B cell (primary cell): ENCODE measurements around the gene CDKAL1. TPM values are rescaled to one million over a fixed set of nuclear protein-coding genes. Genes with fewer than 3 reads are reported as not detected.

Experiments
- ATAC-seq: fragments of 200-7000 bp; cut with Tn5 transposase; one replicate; pipeline ENCODE4 v1.10.0; 2021; ENCODE audit warnings: low read depth, mild to moderate bottlenecking, moderate number of reproducible peaks, moderate library complexity
- CTCF ChIA-PET: fragments of 350-600 bp; sonication (Branson Sonifier 250); formaldehyde crosslinking; loops from one replicate; lab custom pipeline; 2021; ENCODE audit warnings: antibody characterized with exemption, inconsistent platforms; lab: Charles Lee
- POLR2A ChIA-PET: fragments of 350-600 bp; sonication (Branson Sonifier 250); formaldehyde crosslinking; loops from one replicate; lab custom pipeline; 2021; ENCODE audit warnings: antibody characterized with exemption; lab: Charles Lee
- DNase-seq: peaks from one replicate; pipeline ENCODE4 v3.0.0; 2013
- H2AFZ ChIP-seq: 2 replicates; pipeline ENCODE4 v1.6.1; 2012; ENCODE audit warnings: mild to moderate bottlenecking, low read depth, low read length; ENCODE audit not compliant: insufficient read depth, poor library complexity, severe bottlenecking
- H3K27ac ChIP-seq, 2 donors: 1 replicate in 1 of 2; 2 replicates in 1 of 2; pipeline ENCODE4 v1.5.1; 2012 to 2013; ENCODE audit warnings: low read length in 2 of 2, mild to moderate bottlenecking in 2 of 2, moderate library complexity in 1 of 2
- H3K27me3 ChIP-seq, 4 experiments: fragments of 200-600 bp in 1 of 4; sonication (generic) in 1 of 4; replicated peaks in 1 of 4; 1 replicate in 2 of 4; 2 replicates in 2 of 4; pipeline versions ENCODE4 v1.6.1 to v1.7.0; 2013 to 2016; ENCODE audit warnings: low read length in 3 of 4, mild to moderate bottlenecking in 2 of 4, mixed read lengths in 1 of 4, moderate library complexity in 1 of 4; ENCODE audit not compliant: insufficient read depth in 4 of 4, control insufficient read depth in 3 of 4; ENCODE audit errors: control extremely low read depth in 1 of 4
- H3K36me3 ChIP-seq, 2 experiments: replicated peaks in 1 of 2; 1 replicate in 1 of 2; 2 replicates in 1 of 2; pipeline versions ENCODE4 v1.6.1 to v1.7.1; 2013; ENCODE audit warnings: low read length in 1 of 2; ENCODE audit not compliant: insufficient read depth in 2 of 2, control insufficient read depth in 1 of 2; ENCODE audit errors: control extremely low read depth in 1 of 2, extremely low read depth in 1 of 2
- H3K4me1 ChIP-seq, 2 donors: fragments of 200-600 bp in 1 of 2; sonication (generic) in 1 of 2; 1 replicate in 1 of 2; 2 replicates in 1 of 2; pipeline versions ENCODE4 v1.5.1 to v1.6.1; 2013 to 2017; ENCODE audit warnings: low read length in 2 of 2; ENCODE audit not compliant: control insufficient read depth in 2 of 2, insufficient read depth in 2 of 2
- H3K4me2 ChIP-seq: replicated peaks from 2 replicates; pipeline ENCODE3; 2012; ENCODE audit warnings: mild to moderate bottlenecking, low read depth, low read length; ENCODE audit not compliant: poor library complexity, severe bottlenecking
- H3K4me3 ChIP-seq, 5 experiments: fragments of 200-600 bp in 1 of 5; sonication (generic) in 1 of 5; 1 replicate in 3 of 5; 2 replicates in 2 of 5; pipeline versions ENCODE4 v1.5.1 to v1.7.0; 2011 to 2016; ENCODE audit warnings: low read length in 4 of 5, mild to moderate bottlenecking in 4 of 5, low read depth in 2 of 5, control low read depth in 1 of 5, moderate library complexity in 1 of 5; ENCODE audit not compliant: insufficient read depth in 1 of 5; ENCODE audit errors: control extremely low read depth in 1 of 5, extremely low read depth in 1 of 5
- H3K79me2 ChIP-seq: fragments of 200-600 bp; sonication (generic); one replicate; pipeline ENCODE4 v1.6.0; 2016; ENCODE audit warnings: low read length; ENCODE audit not compliant: control insufficient read depth, insufficient read depth
- H3K9ac ChIP-seq: fragments of 200-600 bp; sonication (generic); 2 replicates; pipeline ENCODE4 v1.6.1; 2017; ENCODE audit warnings: mild to moderate bottlenecking, low read length, moderate library complexity
- H3K9me3 ChIP-seq, 3 donors: one replicate each; pipeline versions ENCODE4 v1.6.1 to v1.7.1; 2013; ENCODE audit warnings: low read length in 2 of 3; ENCODE audit not compliant: control insufficient read depth in 2 of 3, insufficient read depth in 1 of 3; ENCODE audit errors: control extremely low read depth in 1 of 3
- H4K20me1 ChIP-seq: 2 replicates; pipeline ENCODE4 v1.6.0; 2012; ENCODE audit warnings: mild to moderate bottlenecking, low read length; ENCODE audit not compliant: insufficient read depth, control insufficient read depth, poor library complexity, severe bottlenecking
- H3K27ac Mint-ChIP-seq: one replicate; pipeline ENCODE4 v1.8.0; 2021; ENCODE audit warnings: mixed read lengths
- H3K27me3 Mint-ChIP-seq: one replicate; pipeline ENCODE4 v1.8.0; 2021; ENCODE audit warnings: mixed read lengths
- H3K4me1 Mint-ChIP-seq: one replicate; pipeline ENCODE4 v1.8.0; 2021; ENCODE audit warnings: mixed read lengths
- H3K4me3 Mint-ChIP-seq: one replicate; pipeline ENCODE4 v1.8.0; 2021; ENCODE audit warnings: mixed read lengths
- H3K9me3 Mint-ChIP-seq: one replicate; pipeline ENCODE4 v1.8.0; 2022; ENCODE audit warnings: mixed read lengths; ENCODE audit not compliant: insufficient read depth
- EZH2 ChIP-seq: IDR thresholded peaks from 2 replicates; pipeline ENCODE4 v1.6.1; 2012; ENCODE audit warnings: borderline replicate concordance, low read depth, mild to moderate bottlenecking, moderate library complexity, low read length; ENCODE audit not compliant: insufficient read depth, poor library complexity, severe bottlenecking
- WGBS: methylation state at CpG from one replicate; pipeline ENCODE4 v1.1.5; 2013; ENCODE audit warnings: missing lambda C conversion rate; ENCODE audit not compliant: insufficient coverage; 5-methylcytosine and 5-hydroxymethylcytosine counted together
- intact Hi-C: fragments of 100-400 bp; cut with micrococcal nuclease; formaldehyde crosslinking; loops from one replicate; pipeline ENCODE4 v1.10.0; 2022
- polyA plus RNA-seq: library from polyadenylated mRNA; depleted of rRNA; stranded (reverse); fragments of >200 nt; gene quantifications from 2 replicates; pipeline ENCODE4 v1.2.3, GENCODE V29; 2012
- total RNA-seq, 2 donors: library from RNA; stranded (reverse); fragments of 120-200 nt in 1 of 2; gene quantifications; 1 replicate in 1 of 2; 2 replicates in 1 of 2; pipeline versions ENCODE4 v1.2.3 to v1.2.4, GENCODE V29; 2013 to 2022
- TF ChIP-seq, protein P1 (sequence below): fragments of 200-600 bp; IDR thresholded peaks from one replicate; pipeline ENCODE4 v1.8.0; 2022; ENCODE audit warnings: antibody characterized with exemption, mild to moderate bottlenecking

CDKAL1 gene
- total and polyA plus RNA-seq, 2 donors (not counting 1 experiment from before 2014, with no cell fraction given): 6.1 to 33.3 TPM

DNA sequence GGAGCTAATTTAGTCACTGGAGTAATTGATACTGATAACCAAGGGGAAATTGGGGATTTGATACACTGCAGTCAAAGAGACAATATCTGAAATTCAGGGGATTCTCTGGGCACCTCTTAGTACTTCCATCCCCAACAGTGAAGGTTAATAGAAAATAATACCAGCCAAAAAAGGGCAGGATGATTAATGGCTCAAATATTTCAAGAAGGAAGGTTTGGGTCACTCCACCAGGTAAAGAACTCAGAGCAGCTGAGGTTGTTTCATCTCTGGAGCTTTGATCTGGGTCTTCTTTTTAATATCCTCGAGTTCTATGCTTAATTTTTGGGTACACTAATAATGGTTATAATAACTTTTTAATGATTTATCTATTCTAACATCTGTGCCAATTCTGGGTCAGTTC is 70.8 kb downstream of the CDKAL1 start:
- peaks cover 0 to 5% of the 10 kb centered on the region in 2 experiments for H3K36me3 ChIP-seq
- Mint-ChIP-seq H3K9me3 (peaks cover 4% of the 10 kb centered on the region), H3K4me1 (peaks cover 3% of the 10 kb centered on the region), H3K27me3 (no peaks in the 10 kb centered on the region), H3K4me3 (no peak overlapping the region), H3K27ac (no peak overlapping the region)
- no peak overlapping the region for H3K9ac ChIP-seq
- no peaks in the 10 kb centered on the region for H3K27me3 ChIP-seq
- ChIA-PET CTCF (no interaction called here), POLR2A (no interaction called here)
- no peak overlapping the region for H3K27ac ChIP-seq
- H3K4me1 ChIP-seq: no peaks in the 10 kb centered on the region
- DNase-seq: no peak
- no peak for ATAC-seq
- peaks cover 4% of the 10 kb centered on the region for H3K79me2 ChIP-seq
- no peak overlapping the region for H2AFZ ChIP-seq
- no peak for TF ChIP-seq EZH2
- TF ChIP-seq, protein P1, sequence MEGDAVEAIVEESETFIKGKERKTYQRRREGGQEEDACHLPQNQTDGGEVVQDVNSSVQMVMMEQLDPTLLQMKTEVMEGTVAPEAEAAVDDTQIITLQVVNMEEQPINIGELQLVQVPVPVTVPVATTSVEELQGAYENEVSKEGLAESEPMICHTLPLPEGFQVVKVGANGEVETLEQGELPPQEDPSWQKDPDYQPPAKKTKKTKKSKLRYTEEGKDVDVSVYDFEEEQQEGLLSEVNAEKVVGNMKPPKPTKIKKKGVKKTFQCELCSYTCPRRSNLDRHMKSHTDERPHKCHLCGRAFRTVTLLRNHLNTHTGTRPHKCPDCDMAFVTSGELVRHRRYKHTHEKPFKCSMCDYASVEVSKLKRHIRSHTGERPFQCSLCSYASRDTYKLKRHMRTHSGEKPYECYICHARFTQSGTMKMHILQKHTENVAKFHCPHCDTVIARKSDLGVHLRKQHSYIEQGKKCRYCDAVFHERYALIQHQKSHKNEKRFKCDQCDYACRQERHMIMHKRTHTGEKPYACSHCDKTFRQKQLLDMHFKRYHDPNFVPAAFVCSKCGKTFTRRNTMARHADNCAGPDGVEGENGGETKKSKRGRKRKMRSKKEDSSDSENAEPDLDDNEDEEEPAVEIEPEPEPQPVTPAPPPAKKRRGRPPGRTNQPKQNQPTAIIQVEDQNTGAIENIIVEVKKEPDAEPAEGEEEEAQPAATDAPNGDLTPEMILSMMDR: no peak
- no peak overlapping the region for H3K4me2 ChIP-seq
- H3K9me3 ChIP-seq: no peaks in the 10 kb centered on the region
- no peaks in the 10 kb centered on the region for H4K20me1 ChIP-seq
- no peak overlapping the region for H3K4me3 ChIP-seq
- WGBS: no CpG with 5 or more reads among the region's 1 CpG
- intact Hi-C loops: no loop called here

DNA sequence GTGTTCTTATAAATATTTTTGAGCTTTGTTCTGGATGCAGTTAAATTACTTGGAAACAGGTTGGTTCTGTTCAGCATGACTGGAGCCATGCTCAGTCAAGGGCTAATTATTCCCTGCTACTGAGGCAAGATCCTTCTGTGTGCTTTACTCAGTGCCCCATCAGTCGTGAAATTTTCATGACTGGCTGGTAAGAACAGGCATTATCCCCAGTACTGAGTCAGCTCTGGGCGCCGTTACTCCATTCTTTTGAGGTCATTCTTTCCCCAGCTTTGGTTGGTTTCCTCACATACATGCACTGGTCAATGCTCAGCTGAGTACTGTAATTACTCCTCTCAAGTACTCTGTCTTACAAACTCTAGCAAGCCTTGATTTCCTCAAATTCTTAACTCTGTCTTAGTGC is 71.3 kb downstream of the CDKAL1 start:
- ChIA-PET CTCF (no interaction called here), POLR2A (no interaction called here)
- TF ChIP-seq EZH2: no peak
- TF ChIP-seq, protein P1: no peak
- ATAC-seq (no peak), DNase-seq (no peak)
- H3K27me3 ChIP-seq: no peaks in the 10 kb centered on the region
- Mint-ChIP-seq H3K27ac (no peak overlapping the region), H3K4me1 (peaks cover 3% of the 10 kb centered on the region), H3K9me3 (peaks cover 4% of the 10 kb centered on the region), H3K4me3 (no peak overlapping the region), H3K27me3 (no peaks in the 10 kb centered on the region)
- H3K9ac ChIP-seq: no peak overlapping the region
- no peak overlapping the region for H3K4me3 ChIP-seq
- peaks cover 4% of the 10 kb centered on the region for H3K79me2 ChIP-seq
- H3K9me3 ChIP-seq: no peaks in the 10 kb centered on the region
- no peaks in the 10 kb centered on the region for H4K20me1 ChIP-seq
- intact Hi-C loops: no loop called here
- H3K27ac ChIP-seq: no peak overlapping the region
- peaks cover 0 to 5% of the 10 kb centered on the region in 2 experiments for H3K36me3 ChIP-seq
- WGBS: 97% methylated on average over 3 of the region's 3 CpGs
- H3K4me2 ChIP-seq: no peak overlapping the region
- H2AFZ ChIP-seq: no peak overlapping the region
- no peaks in the 10 kb centered on the region for H3K4me1 ChIP-seq
